Vagina (tissue), 2 donors: ENCODE results near the gene ATP5F1D.

Experiments
- CTCF ChIP-seq, 3 experiments: fragments of 450-650 bp in 2 of 3; fragments of 200-600 bp in 1 of 3; sonication (generic) in 1 of 3; IDR thresholded peaks; one replicate each; pipeline ENCODE4 v1.5.1; 2017 to 2019; ENCODE audit warnings: antibody characterized with exemption in 3 of 3, mild to moderate bottlenecking in 2 of 3, moderate library complexity in 2 of 3
- POLR2A ChIP-seq, 2 donors: fragments of 450-650 bp; IDR thresholded peaks; one replicate each; pipeline ENCODE4 v1.6.1; 2017; ENCODE audit warnings: antibody characterized with exemption in 2 of 2, mild to moderate bottlenecking in 2 of 2, moderate library complexity in 2 of 2
- POLR2AphosphoS5 ChIP-seq, 2 donors: sonication (generic); formaldehyde crosslinking; IDR thresholded peaks; one replicate each; pipeline ENCODE4 v1.9.0; 2017; ENCODE audit warnings: antibody characterized with exemption in 2 of 2, mild to moderate bottlenecking in 2 of 2, low read depth in 1 of 2; ENCODE audit not compliant: insufficient read depth in 1 of 2

DNA sequence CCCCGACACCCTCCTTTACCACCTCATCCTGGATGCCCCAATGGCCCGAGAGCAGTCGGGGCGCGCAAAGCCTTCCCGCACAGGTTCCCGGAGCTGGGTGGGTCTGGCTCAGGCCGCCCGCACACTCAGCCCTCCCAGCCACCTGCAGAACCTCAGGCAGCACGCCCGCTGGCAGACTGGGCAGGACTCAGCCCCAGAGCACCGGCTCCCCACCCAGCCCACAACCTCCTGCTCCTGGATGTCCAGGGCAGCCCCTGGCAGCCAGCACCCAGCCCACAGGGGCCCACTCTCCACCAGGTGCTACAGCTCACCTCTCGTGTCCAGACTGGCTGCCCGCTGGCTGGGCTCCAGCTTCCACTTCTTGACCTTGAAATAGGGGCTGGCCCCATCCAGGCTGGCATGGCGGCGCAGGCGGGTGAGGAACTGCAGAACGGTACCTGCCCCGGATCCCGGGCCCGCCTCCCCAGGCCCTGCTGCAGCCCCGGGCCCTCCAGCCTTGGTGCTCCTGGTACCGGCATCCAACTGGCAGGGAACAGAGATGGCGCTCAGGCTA is 8.4 kb upstream of the ATP5F1D start:
- TF ChIP-seq CTCF (IDR thresholded peaks at IDR 0.05) (no peak), POLR2A (IDR thresholded peaks at IDR 0.05) (no peak), POLR2AphosphoS5 (IDR thresholded peaks at IDR 0.05; ENCODE audit: insufficient read depth in 1 of 2, low read depth in 1 of 2) (no peak)
